Fibroblast of mammary gland (primary cell): ENCODE results near the gene NMT1.

Experiments
- DNase-seq: peaks from one replicate; pipeline ENCODE4 v3.0.0-alpha.2; 2010; ENCODE audit warnings: low read depth
- H3K4me3 ChIP-seq: 2 replicates; pipeline ENCODE4 v1.5.1; 2011; ENCODE audit warnings: low read depth, mild to moderate bottlenecking, low read length, moderate library complexity; ENCODE audit not compliant: control insufficient read depth
- CTCF ChIP-seq: conservative IDR thresholded peaks from 2 replicates; pipeline ENCODE4 v1.5.1; 2011; ENCODE audit warnings: low read depth, low read length, inconsistent platforms; ENCODE audit not compliant: control insufficient read depth, insufficient read depth

NMT1 gene

GRCh38 chr17:45098081-45098868, 37.2 kb downstream of the NMT1 start:
- no peak for DNase-seq
- TF ChIP-seq CTCF = no peak
- no peak overlapping the region for H3K4me3 ChIP-seq

GRCh38 chr17:45098869-45099616, 37.9 kb downstream of the NMT1 start:
- peak; percentile 82 for TF ChIP-seq CTCF
- H3K4me3 ChIP-seq = no peak overlapping the region
- peak; percentile 78 for DNase-seq

GRCh38 chr17:45101546-45101882, 40.4 kb downstream of the NMT1 start:
- no peak for DNase-seq
- no peak overlapping the region for H3K4me3 ChIP-seq
- no peak for TF ChIP-seq CTCF

GRCh38 chr17:45101883-45102811, 41.0 kb downstream of the NMT1 start:
- H3K4me3 ChIP-seq = no peak overlapping the region
- no peak for TF ChIP-seq CTCF
- DNase-seq = no peak

GRCh38 chr17:45102856-45103255, 41.7 kb downstream of the NMT1 start:
- TF ChIP-seq CTCF = no peak
- no peak overlapping the region for H3K4me3 ChIP-seq
- DNase-seq = no peak

- no peak overlapping the region for H3K4me3 ChIP-seq
- no peak for TF ChIP-seq CTCF
- no peak for DNase-seq
These were observed 42.2 kb downstream of the NMT1 start for GRCh38 chr17:45103269-45103795.
